ENCODE results near the gene ZNF512B. TPM values are rescaled to one million over a fixed set of nuclear protein-coding genes. Genes with fewer than 3 reads are reported as not detected.

Gene ZNF512B
- total RNA-seq, 1 experiment from 2014 or later, result 10.3 TPM

DNA sequence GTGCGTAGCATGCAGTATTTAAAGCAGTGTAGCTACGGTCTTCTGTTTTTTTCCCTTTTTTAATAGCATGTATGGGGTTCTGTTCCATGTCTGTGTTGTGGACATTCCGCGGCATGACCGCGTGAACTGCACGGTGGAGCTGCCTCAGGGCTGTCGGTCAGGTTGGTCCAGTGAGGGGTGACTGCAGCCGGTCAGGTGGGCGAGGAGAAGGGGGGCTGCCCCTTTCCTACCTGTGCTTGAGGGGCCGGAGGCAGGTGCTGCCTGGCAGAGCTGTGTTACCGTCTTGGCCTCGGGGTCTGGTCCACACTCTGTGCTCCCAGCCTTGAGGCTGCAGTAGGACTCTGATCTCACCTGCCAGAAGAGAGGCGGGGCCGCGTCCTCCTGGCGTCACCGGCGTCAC, 38.0 kb downstream of the ZNF512B start:
- H3K27ac ChIP-seq (ENCODE audit: low read depth, low read length), result no peak overlapping the region
- no peak overlapping the region for H3K4me2 ChIP-seq (ENCODE audit: low read length)
- no peaks in the 10 kb centered on the region for H3K27me3 ChIP-seq (ENCODE audit: insufficient read depth, low read length)
- ChIA-PET POLR2A (no interaction called here), CTCF (no interaction called here), RAD21 (ENCODE audit: low non-redundant PET in 1 of 2, low total read pairs in 2 of 2, uncharacterized antibody in 2 of 2, unreplicated experiment in 2 of 2) (no interaction called here)
- DNase-seq (ENCODE audit: low read depth, low spot score), result no peak
- H3K4me3 ChIP-seq (replicated peaks in 1 of 2; ENCODE audit: low read depth in 1 of 2, low read length in 2 of 2), result no peak overlapping the region
- no peaks in the 10 kb centered on the region for H4K20me1 ChIP-seq (ENCODE audit: insufficient read depth)
- no TSS peak for BruUV-seq (replicated peaks)
- H3K79me2 ChIP-seq (ENCODE audit: insufficient read depth, low read length), result peaks cover 22% of the 10 kb centered on the region
- ATAC-seq, result no peak
- peaks cover 31 to 34% of the 10 kb centered on the region in 2 experiments for H3K36me3 ChIP-seq (ENCODE audit: control insufficient read depth in 1 of 2, insufficient read depth in 2 of 2, low read length in 2 of 2)
- no peak overlapping the region for H3K9ac ChIP-seq (ENCODE audit: low read length)
- H2AFZ ChIP-seq (ENCODE audit: low read depth, low read length, poor library complexity, severe bottlenecking), result no peak overlapping the region
- intact Hi-C loops (cut with micrococcal nuclease), result no loop called here
- TF ChIP-seq EZH2 (IDR thresholded peaks at IDR 0.05) (no peak), ELF1 (IDR thresholded peaks at IDR 0.05; ENCODE audit: borderline replicate concordance, low read depth) (no peak), POLR2A (IDR thresholded peaks at IDR 0.05; ENCODE audit: borderline replicate concordance, extremely low read depth, insufficient read depth, insufficient read length) (no peak), YY1 (IDR thresholded peaks at IDR 0.05; ENCODE audit: extremely low read depth, insufficient replicate concordance, low read depth, low read length) (no peak), POLR2AphosphoS5 (IDR thresholded peaks at IDR 0.05; ENCODE audit: low read depth, low read length) (no peak), TCF7L2 (IDR thresholded peaks at IDR 0.05; ENCODE audit: borderline replicate concordance, extremely low read depth, insufficient read depth, insufficient read length) (no peak), ZNF274 (IDR thresholded peaks at IDR 0.05; ENCODE audit: low read depth, low read length) (no peak), FOSL1 (IDR thresholded peaks at IDR 0.05; ENCODE audit: low read depth) (no peak), SRF (IDR thresholded peaks at IDR 0.05; ENCODE audit: low read depth) (no peak), EZH2phosphoT487 (IDR thresholded peaks at IDR 0.05; ENCODE audit: borderline replicate concordance) (no peak), SIN3A (IDR thresholded peaks at IDR 0.05; ENCODE audit: low read depth) (no peak)
- TF ChIP-seq, protein P1, sequence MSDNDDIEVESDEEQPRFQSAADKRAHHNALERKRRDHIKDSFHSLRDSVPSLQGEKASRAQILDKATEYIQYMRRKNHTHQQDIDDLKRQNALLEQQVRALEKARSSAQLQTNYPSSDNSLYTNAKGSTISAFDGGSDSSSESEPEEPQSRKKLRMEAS (IDR thresholded peaks at IDR 0.05), result no peak
- TF ChIP-seq, protein P2, sequence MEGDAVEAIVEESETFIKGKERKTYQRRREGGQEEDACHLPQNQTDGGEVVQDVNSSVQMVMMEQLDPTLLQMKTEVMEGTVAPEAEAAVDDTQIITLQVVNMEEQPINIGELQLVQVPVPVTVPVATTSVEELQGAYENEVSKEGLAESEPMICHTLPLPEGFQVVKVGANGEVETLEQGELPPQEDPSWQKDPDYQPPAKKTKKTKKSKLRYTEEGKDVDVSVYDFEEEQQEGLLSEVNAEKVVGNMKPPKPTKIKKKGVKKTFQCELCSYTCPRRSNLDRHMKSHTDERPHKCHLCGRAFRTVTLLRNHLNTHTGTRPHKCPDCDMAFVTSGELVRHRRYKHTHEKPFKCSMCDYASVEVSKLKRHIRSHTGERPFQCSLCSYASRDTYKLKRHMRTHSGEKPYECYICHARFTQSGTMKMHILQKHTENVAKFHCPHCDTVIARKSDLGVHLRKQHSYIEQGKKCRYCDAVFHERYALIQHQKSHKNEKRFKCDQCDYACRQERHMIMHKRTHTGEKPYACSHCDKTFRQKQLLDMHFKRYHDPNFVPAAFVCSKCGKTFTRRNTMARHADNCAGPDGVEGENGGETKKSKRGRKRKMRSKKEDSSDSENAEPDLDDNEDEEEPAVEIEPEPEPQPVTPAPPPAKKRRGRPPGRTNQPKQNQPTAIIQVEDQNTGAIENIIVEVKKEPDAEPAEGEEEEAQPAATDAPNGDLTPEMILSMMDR (IDR thresholded peaks at IDR 0.05 in 2 of 3, conservative IDR thresholded peaks at IDR 0.05 in 1 of 3; ENCODE audit: borderline replicate concordance in 1 of 3, insufficient read depth in 1 of 3, low read depth in 2 of 3, low read length in 2 of 3), result no peak
- TF ChIP-seq, protein P3, sequence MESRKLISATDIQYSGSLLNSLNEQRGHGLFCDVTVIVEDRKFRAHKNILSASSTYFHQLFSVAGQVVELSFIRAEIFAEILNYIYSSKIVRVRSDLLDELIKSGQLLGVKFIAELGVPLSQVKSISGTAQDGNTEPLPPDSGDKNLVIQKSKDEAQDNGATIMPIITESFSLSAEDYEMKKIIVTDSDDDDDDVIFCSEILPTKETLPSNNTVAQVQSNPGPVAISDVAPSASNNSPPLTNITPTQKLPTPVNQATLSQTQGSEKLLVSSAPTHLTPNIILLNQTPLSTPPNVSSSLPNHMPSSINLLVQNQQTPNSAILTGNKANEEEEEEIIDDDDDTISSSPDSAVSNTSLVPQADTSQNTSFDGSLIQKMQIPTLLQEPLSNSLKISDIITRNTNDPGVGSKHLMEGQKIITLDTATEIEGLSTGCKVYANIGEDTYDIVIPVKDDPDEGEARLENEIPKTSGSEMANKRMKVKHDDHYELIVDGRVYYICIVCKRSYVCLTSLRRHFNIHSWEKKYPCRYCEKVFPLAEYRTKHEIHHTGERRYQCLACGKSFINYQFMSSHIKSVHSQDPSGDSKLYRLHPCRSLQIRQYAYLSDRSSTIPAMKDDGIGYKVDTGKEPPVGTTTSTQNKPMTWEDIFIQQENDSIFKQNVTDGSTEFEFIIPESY (IDR thresholded peaks at IDR 0.05; ENCODE audit: extremely low read depth, insufficient replicate concordance, low read length), result no peak
- TF ChIP-seq, protein P4, sequence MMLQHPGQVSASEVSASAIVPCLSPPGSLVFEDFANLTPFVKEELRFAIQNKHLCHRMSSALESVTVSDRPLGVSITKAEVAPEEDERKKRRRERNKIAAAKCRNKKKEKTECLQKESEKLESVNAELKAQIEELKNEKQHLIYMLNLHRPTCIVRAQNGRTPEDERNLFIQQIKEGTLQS (IDR thresholded peaks at IDR 0.05), result no peak
- TF ChIP-seq, protein P5, sequence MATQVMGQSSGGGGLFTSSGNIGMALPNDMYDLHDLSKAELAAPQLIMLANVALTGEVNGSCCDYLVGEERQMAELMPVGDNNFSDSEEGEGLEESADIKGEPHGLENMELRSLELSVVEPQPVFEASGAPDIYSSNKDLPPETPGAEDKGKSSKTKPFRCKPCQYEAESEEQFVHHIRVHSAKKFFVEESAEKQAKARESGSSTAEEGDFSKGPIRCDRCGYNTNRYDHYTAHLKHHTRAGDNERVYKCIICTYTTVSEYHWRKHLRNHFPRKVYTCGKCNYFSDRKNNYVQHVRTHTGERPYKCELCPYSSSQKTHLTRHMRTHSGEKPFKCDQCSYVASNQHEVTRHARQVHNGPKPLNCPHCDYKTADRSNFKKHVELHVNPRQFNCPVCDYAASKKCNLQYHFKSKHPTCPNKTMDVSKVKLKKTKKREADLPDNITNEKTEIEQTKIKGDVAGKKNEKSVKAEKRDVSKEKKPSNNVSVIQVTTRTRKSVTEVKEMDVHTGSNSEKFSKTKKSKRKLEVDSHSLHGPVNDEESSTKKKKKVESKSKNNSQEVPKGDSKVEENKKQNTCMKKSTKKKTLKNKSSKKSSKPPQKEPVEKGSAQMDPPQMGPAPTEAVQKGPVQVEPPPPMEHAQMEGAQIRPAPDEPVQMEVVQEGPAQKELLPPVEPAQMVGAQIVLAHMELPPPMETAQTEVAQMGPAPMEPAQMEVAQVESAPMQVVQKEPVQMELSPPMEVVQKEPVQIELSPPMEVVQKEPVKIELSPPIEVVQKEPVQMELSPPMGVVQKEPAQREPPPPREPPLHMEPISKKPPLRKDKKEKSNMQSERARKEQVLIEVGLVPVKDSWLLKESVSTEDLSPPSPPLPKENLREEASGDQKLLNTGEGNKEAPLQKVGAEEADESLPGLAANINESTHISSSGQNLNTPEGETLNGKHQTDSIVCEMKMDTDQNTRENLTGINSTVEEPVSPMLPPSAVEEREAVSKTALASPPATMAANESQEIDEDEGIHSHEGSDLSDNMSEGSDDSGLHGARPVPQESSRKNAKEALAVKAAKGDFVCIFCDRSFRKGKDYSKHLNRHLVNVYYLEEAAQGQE (IDR thresholded peaks at IDR 0.05; ENCODE audit: low read depth), result no peak
- H3K9me2 ChIP-seq (ENCODE audit: insufficient read depth), result no peaks in the 10 kb centered on the region
- H3K9me3 ChIP-seq (ENCODE audit: control insufficient read depth in 1 of 2, insufficient read depth in 1 of 2, low read depth in 1 of 2, low read length in 2 of 2), result no peaks in the 10 kb centered on the region
- H3K4me1 ChIP-seq (ENCODE audit: control insufficient read depth in 1 of 2, insufficient read depth in 2 of 2, low read length in 2 of 2), result no peaks in the 10 kb centered on the region

All from HCT116 (cell line).